HEK293 (cell line): Measurements from ENCODE around the gene ADI1.

Experiments
- CTCF ChIA-PET: fragments of 350-600 bp; formaldehyde crosslinking; extraction: SDS; loops from one replicate; lab custom pipeline; 2021; ENCODE audit warnings: antibody characterized with exemption; lab: Yijun Ruan, JAX
- POLR2A ChIA-PET: fragments of 300-600 bp; formaldehyde crosslinking; extraction: SDS; loops from one replicate; lab custom pipeline; 2020; ENCODE audit warnings: antibody characterized with exemption, inconsistent platforms; lab: Yijun Ruan, JAX
- H3K27ac ChIP-seq: fragments of 200-500 bp; sonication (Bioruptor generic); 2 replicates; pipeline ENCODE4 v1.5.1; 2014; ENCODE audit warnings: low read depth, low read length, control low read depth, inconsistent platforms; ENCODE audit errors: extremely low read depth
- H3K36me3 ChIP-seq, 2 experiments: fragments of 200-500 bp in 1 of 2; sonication (Bioruptor generic) in 1 of 2; 1 replicate in 1 of 2; 2 replicates in 1 of 2; pipeline ENCODE4 v1.5.1; 2014 to 2017; ENCODE audit warnings: inconsistent platforms in 2 of 2, low read length in 2 of 2; ENCODE audit not compliant: control insufficient read depth in 2 of 2, insufficient read depth in 1 of 2
- H3K4me1 ChIP-seq: fragments of 200-500 bp; sonication (Bioruptor generic); 2 replicates; pipeline ENCODE4 v1.5.1; 2014; ENCODE audit warnings: mild to moderate bottlenecking, low read length, inconsistent platforms; ENCODE audit not compliant: control insufficient read depth, insufficient read depth
- H3K4me3 ChIP-seq: 2 replicates; pipeline ENCODE4 v1.5.1; 2011; ENCODE audit warnings: low read depth, mild to moderate bottlenecking, control low read depth, low read length, moderate library complexity
- H3K9me3 ChIP-seq: fragments of 200-500 bp; sonication (Bioruptor generic); 2 replicates; pipeline ENCODE4 v1.5.1; 2014; ENCODE audit warnings: low read depth, low read length, inconsistent platforms; ENCODE audit not compliant: control insufficient read depth, insufficient read depth
- KLF16 ChIP-seq: fragments of 450-650 bp; formaldehyde crosslinking; IDR thresholded peaks from 2 replicates; pipeline ENCODE4 v1.5.1; 2017; ENCODE audit warnings: missing biosample characterization, missing genetic modification characterization
- MYNN ChIP-seq: fragments of 450-650 bp; formaldehyde crosslinking; IDR thresholded peaks from 2 replicates; pipeline ENCODE4 v1.5.1; 2016; ENCODE audit warnings: missing biosample characterization, missing genetic modification characterization, borderline replicate concordance
- PBX3 ChIP-seq: sonication (generic); formaldehyde crosslinking; IDR thresholded peaks from 2 replicates; pipeline ENCODE4 v1.8.1; 2022; ENCODE audit warnings: mild to moderate bottlenecking, moderate library complexity, missing genetic modification reagents
- WT1 ChIP-seq: fragments of 450-650 bp; formaldehyde crosslinking; IDR thresholded peaks from 2 replicates; pipeline ENCODE4 v1.5.1; 2016; ENCODE audit warnings: missing biosample characterization, missing genetic modification characterization
- YY2 ChIP-seq: fragments of 450-650 bp; formaldehyde crosslinking; IDR thresholded peaks from 2 replicates; pipeline ENCODE4 v1.5.1; 2016; ENCODE audit warnings: missing biosample characterization, missing genetic modification characterization
- ZBTB11 ChIP-seq: fragments of 450-650 bp; formaldehyde crosslinking; conservative IDR thresholded peaks from 2 replicates; pipeline ENCODE4 v1.5.1; 2016; ENCODE audit warnings: low read depth, missing biosample characterization, missing genetic modification characterization
- ZBTB48 ChIP-seq: fragments of 450-650 bp; formaldehyde crosslinking; IDR thresholded peaks from 2 replicates; pipeline ENCODE4 v1.5.1; 2016; ENCODE audit warnings: missing biosample characterization, missing genetic modification characterization
- ZNF121 ChIP-seq: fragments of 450-650 bp; formaldehyde crosslinking; IDR thresholded peaks from 2 replicates; pipeline ENCODE4 v1.5.1; 2016; ENCODE audit warnings: missing biosample characterization, missing genetic modification characterization
- ZNF184 ChIP-seq: fragments of 450-650 bp; IDR thresholded peaks from 2 replicates; pipeline ENCODE4 v1.5.1; 2018; ENCODE audit warnings: missing biosample characterization, mild to moderate bottlenecking, missing genetic modification characterization
- ZNF2 ChIP-seq: fragments of 450-650 bp; formaldehyde crosslinking; IDR thresholded peaks from 2 replicates; pipeline ENCODE4 v1.5.1; 2016; ENCODE audit warnings: missing biosample characterization, missing genetic modification characterization
- ZNF223 ChIP-seq: fragments of 450-650 bp; formaldehyde crosslinking; IDR thresholded peaks from 2 replicates; pipeline ENCODE4 v1.5.1; 2016; ENCODE audit warnings: missing biosample characterization, missing genetic modification characterization
- ZNF239 ChIP-seq: fragments of 450-650 bp; formaldehyde crosslinking; IDR thresholded peaks from 2 replicates; pipeline ENCODE4 v1.5.1; 2016; ENCODE audit warnings: missing biosample characterization, missing genetic modification characterization
- ZNF24 ChIP-seq: fragments of 450-650 bp; formaldehyde crosslinking; IDR thresholded peaks from 2 replicates; pipeline ENCODE4 v1.5.1; 2016; ENCODE audit warnings: missing biosample characterization, missing genetic modification characterization
- ZNF248 ChIP-seq: fragments of 450-650 bp; formaldehyde crosslinking; IDR thresholded peaks from 2 replicates; pipeline ENCODE4 v1.5.1; 2017; ENCODE audit warnings: missing biosample characterization, missing genetic modification characterization
- ZNF354C ChIP-seq: fragments of 450-650 bp; formaldehyde crosslinking; IDR thresholded peaks from 2 replicates; pipeline ENCODE4 v1.5.1; 2016; ENCODE audit warnings: missing biosample characterization, missing genetic modification characterization, low read depth, borderline replicate concordance
- ZNF521 ChIP-seq: fragments of 450-650 bp; formaldehyde crosslinking; IDR thresholded peaks from 2 replicates; pipeline ENCODE4 v1.5.1; 2017; ENCODE audit warnings: missing biosample characterization, mild to moderate bottlenecking, missing genetic modification characterization
- ZNF580 ChIP-seq: fragments of 450-650 bp; formaldehyde crosslinking; IDR thresholded peaks from 2 replicates; pipeline ENCODE4 v1.5.1; 2016; ENCODE audit warnings: missing biosample characterization, missing genetic modification characterization
- ZNF600 ChIP-seq: fragments of 450-650 bp; formaldehyde crosslinking; IDR thresholded peaks from 2 replicates; pipeline ENCODE4 v1.5.1; 2016; ENCODE audit warnings: missing biosample characterization, missing genetic modification characterization
- ZNF610 ChIP-seq: fragments of 450-650 bp; formaldehyde crosslinking; IDR thresholded peaks from 2 replicates; pipeline ENCODE4 v1.5.1; 2016; ENCODE audit warnings: missing biosample characterization, missing genetic modification characterization, borderline replicate concordance
- ZNF701 ChIP-seq: fragments of 450-650 bp; formaldehyde crosslinking; IDR thresholded peaks from 2 replicates; pipeline ENCODE4 v1.5.1; 2016; ENCODE audit warnings: missing biosample characterization, missing genetic modification characterization
- ZNF776 ChIP-seq: fragments of 450-650 bp; formaldehyde crosslinking; IDR thresholded peaks from 2 replicates; pipeline ENCODE4 v1.5.0; 2017; ENCODE audit warnings: missing biosample characterization, missing genetic modification characterization, borderline replicate concordance
- ZNF843 ChIP-seq: fragments of 450-650 bp; formaldehyde crosslinking; IDR thresholded peaks from 2 replicates; pipeline ENCODE4 v1.5.1; 2016; ENCODE audit warnings: missing biosample characterization, missing genetic modification characterization
- ZXDB ChIP-seq: fragments of 450-650 bp; formaldehyde crosslinking; IDR thresholded peaks from 2 replicates; pipeline ENCODE4 v1.5.1; 2016; ENCODE audit warnings: missing biosample characterization, missing genetic modification characterization
- TF ChIP-seq, protein P1 (sequence below): fragments of 450-650 bp; formaldehyde crosslinking; IDR thresholded peaks from 2 replicates; pipeline ENCODE4 v1.5.1; 2016; ENCODE audit warnings: missing biosample characterization, missing genetic modification characterization
- TF ChIP-seq, protein P2 (sequence below): fragments of 450-650 bp; formaldehyde crosslinking; IDR thresholded peaks from 2 replicates; pipeline ENCODE4 v1.5.1; 2016; ENCODE audit warnings: missing biosample characterization, missing genetic modification characterization
- TF ChIP-seq, protein P3 (sequence below): fragments of 450-650 bp; formaldehyde crosslinking; optimal IDR thresholded peaks from 2 replicates; pipeline ENCODE3; 2016; ENCODE audit warnings: missing biosample characterization, mild to moderate bottlenecking, missing genetic modification characterization

ADI1 gene

GRCh38 chr2:3460831-3461800 lies 58.2 kb downstream of the ADI1 start:
- peaks cover 5 to 59% of the 10 kb centered on the region in 2 experiments; a peak in 2 of 3 replicates for H3K36me3 ChIP-seq
- no peaks in the 10 kb centered on the region for H3K9me3 ChIP-seq
- no peaks in the 10 kb centered on the region for H3K4me1 ChIP-seq
- CTCF ChIA-PET: interaction anchor here (0.6 to 2.3 kb wide), 7 partner anchors 13 to 1589 kb away, joined by 3 to 14 read pairs (median 4); no protein-coding TSS in a partner anchor
- H3K27ac ChIP-seq: no peak overlapping the region
- TF ChIP-seq ZNF610 (no peak), ZNF239 (no peak), ZNF843 (tag by site-specific recombination) (no peak), PBX3 (CRISPR knock-in tag) (no peak), ZNF580 (no peak), ZNF776 (tag by site-specific recombination) (no peak), WT1 (tag by site-specific recombination) (no peak), YY2 (tag by site-specific recombination) (no peak), ZBTB48 (tag by site-specific recombination) (no peak), KLF16 (tag by site-specific recombination) (no peak)
- TF ChIP-seq, protein P1, sequence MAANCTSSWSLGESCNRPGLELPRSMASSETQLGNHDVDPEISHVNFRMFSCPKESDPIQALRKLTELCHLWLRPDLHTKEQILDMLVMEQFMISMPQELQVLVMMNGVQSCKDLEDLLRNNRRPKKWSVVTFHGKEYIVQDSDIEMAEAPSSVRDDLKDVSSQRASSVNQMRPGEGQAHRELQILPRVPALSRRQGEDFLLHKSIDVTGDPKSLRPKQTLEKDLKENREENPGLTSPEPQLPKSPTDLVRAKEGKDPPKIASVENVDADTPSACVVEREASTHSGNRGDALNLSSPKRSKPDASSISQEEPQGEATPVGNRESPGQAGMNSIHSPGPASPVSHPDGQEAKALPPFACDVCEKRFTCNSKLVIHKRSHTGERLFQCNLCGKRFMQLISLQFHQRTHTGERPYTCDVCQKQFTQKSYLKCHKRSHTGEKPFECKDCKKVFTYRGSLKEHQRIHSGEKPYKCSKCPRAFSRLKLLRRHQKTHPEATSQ (tag by site-specific recombination): no peak
- no peak overlapping the region for H3K4me3 ChIP-seq
- POLR2A ChIA-PET: no interaction called here

DNA sequence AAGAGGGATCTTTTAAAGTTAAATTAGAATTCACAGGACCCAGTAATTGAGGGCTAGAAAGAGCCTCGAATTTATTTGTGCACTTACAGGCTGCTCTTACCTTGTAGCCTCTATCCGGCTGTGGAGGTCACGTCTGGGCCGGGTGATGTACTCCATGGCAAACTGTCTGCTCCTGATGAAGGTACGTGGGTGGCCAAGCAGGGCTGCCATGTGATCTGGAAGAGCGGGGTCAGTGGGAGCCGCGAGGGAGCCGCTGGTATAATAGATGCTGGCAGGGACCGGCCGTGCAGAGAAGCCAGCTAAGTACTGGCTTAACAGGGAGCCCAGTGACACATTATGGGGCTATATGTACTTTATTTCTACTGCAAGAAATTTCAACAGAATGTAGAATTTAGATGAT lies 59.2 kb downstream of the ADI1 start:
- H3K9me3 ChIP-seq: no peaks in the 10 kb centered on the region
- H3K27ac ChIP-seq: no peak overlapping the region
- ChIA-PET POLR2A (no interaction called here), CTCF (interaction anchor here (0.6 kb wide), 1 partner anchor 36 kb away, joined by 3 read pairs; no protein-coding TSS in a partner anchor)
- H3K36me3 ChIP-seq: peaks cover 5 to 56% of the 10 kb centered on the region in 2 experiments; a peak in 2 of 3 replicates
- H3K4me1 ChIP-seq: no peaks in the 10 kb centered on the region
- H3K4me3 ChIP-seq: no peak overlapping the region
- TF ChIP-seq, protein P2, sequence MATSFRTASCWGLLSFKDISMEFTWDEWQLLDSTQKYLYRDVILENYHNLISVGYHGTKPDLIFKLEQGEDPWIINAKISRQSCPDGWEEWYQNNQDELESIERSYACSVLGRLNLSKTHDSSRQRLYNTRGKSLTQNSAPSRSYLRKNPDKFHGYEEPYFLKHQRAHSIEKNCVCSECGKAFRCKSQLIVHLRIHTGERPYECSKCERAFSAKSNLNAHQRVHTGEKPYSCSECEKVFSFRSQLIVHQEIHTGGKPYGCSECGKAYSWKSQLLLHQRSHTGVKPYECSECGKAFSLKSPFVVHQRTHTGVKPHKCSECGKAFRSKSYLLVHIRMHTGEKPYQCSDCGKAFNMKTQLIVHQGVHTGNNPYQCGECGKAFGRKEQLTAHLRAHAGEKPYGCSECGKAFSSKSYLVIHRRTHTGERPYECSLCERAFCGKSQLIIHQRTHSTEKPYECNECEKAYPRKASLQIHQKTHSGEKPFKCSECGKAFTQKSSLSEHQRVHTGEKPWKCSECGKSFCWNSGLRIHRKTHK: no peak
- TF ChIP-seq KLF16 (tag by site-specific recombination) (no peak), ZNF600 (tag by site-specific recombination) (no peak), ZNF184 (tag by site-specific recombination) (no peak), ZNF248 (tag by site-specific recombination) (no peak), ZNF521 (tag by site-specific recombination) (no peak), ZNF354C (tag by site-specific recombination) (no peak), MYNN (tag by site-specific recombination) (no peak), ZXDB (no peak), ZNF121 (tag by site-specific recombination) (no peak), ZNF2 (tag by site-specific recombination) (no peak), ZNF24 (tag by site-specific recombination) (no peak), ZNF701 (tag by site-specific recombination) (no peak), ZNF223 (no peak), ZBTB11 (no peak)
- TF ChIP-seq, protein P3, sequence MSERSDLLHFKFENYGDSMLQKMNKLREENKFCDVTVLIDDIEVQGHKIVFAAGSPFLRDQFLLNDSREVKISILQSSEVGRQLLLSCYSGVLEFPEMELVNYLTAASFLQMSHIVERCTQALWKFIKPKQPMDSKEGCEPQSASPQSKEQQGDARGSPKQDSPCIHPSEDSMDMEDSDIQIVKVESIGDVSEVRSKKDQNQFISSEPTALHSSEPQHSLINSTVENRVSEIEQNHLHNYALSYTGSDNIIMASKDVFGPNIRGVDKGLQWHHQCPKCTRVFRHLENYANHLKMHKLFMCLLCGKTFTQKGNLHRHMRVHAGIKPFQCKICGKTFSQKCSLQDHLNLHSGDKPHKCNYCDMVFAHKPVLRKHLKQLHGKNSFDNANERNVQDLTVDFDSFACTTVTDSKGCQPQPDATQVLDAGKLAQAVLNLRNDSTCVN: no peak
